GM12872 (cell line): ENCODE measurements around the gene PRKCG.

Experiments
- CTCF ChIP-seq: IDR thresholded peaks from 3 replicates; pipeline ENCODE4 v1.5.1; 2011; ENCODE audit warnings: low read depth, mild to moderate bottlenecking, low read length, moderate library complexity; ENCODE audit not compliant: insufficient read depth

Gene PRKCG

GRCh38 chr19:53865918-53866864 lies 15.8 kb upstream of the PRKCG start:
- TF ChIP-seq CTCF: no peak

DNA sequence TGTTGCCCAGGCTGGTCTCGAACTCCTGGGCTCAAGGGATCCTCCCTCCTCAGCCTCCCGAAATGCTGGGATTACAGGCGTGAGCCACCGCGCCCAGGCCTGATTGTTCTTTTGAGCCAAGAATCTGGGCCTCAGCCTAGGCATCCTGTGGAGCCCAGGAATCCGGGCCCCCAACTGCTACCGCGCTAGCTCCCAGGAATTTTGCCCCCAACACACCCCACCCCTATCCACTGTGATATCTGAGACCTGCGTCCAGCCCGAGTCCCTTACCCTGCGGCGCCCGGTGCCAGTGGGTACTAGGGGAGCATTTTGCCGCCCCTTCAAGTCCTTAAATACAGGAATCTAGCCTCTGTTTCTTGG lies 15.2 kb upstream of the PRKCG start:
- no peak for TF ChIP-seq CTCF

- TF ChIP-seq CTCF: no peak
Measured at GRCh38 chr19:53867225-53868090, 14.5 kb upstream of the PRKCG start, which contains the start of gene MYADM. MYADM (plus strand) TSS chr19:53867883; CDS start chr19:53873530, 5,647 bp downstream.

DNA sequence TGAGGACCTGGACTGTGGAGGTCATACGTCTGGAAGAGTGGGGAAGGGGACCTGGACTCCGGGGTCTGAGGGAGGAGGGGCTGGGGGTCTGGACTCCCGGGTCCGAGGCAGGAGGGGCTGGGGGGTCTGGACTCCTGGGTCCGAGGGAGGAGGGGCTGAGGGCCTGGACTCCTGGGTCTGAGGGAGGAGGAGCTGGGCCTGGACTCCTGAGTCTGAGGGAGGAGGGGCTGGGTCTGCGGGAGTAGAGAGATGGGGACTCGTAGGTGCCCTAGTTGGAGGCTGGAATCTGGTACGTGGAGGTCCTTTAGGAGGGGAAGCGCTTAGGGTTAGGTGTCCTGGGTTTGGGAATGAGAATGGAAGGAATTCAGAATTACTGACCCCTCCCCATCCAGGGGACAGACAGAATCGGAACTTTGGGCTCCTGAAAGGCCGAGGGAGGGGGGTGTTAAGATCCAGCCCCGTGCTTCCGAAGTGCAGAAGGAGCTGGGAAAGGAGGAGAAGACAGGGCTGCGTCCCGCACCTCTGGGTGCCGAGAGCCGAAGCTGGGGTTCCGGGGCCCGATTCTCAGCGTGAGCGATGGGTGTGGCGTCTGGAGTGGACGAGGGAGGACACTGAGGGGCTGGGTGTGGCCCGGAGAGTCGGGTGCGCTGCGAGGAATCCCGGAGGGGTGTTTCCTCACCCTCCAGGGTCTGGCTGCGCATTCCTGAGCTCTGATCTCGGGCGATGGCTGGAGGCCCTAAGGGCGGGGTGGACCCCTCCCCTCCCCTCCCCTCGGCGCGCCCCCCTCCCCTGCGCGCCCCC lies 13.7 kb upstream of the PRKCG start:
- no peak for TF ChIP-seq CTCF

DNA sequence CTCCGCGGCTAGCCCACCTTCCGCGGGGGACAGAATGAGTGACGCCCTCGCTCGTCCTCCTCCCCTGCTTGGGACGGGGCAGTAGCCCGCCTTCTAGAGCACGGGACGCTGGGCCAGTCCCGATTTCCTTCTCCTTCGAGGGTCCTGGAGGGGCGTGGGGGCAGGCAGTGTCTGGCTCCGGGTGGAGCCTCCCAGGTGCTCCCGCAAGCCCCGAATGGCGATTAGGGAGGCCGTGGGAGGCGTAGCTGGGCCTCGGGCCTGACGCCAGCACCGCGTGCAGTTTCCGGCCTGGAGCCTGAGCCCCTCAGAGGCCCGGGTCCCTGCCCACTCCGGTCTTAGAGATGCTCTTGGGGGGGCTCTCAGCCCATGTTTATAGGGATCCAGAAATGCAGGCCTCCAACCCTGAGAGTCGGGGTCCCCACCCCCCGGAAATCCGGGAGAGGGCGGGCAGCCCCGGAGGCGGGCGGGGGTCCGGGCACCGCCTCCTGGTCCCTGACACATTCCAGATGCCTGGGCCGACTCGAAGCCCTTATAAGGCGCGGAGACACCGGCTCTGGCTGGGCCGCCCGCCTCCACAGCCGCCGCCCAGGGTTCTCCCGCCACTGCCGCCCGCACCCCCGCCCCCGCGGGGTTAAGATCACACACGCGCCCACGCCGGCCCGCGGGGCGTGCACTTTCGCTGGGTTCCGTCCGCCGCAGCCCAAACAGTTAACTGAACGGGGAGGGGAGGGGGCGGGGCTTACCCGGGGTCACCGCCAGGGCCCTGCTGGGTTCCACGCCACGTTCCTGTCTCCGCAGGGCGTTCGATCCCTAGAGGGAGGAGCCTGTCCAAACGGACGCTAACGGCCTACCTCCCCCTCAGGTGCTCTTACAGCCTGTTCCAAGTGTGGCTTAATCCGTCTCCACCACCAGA lies 12.8 kb upstream of the PRKCG start:
- no peak for TF ChIP-seq CTCF

DNA sequence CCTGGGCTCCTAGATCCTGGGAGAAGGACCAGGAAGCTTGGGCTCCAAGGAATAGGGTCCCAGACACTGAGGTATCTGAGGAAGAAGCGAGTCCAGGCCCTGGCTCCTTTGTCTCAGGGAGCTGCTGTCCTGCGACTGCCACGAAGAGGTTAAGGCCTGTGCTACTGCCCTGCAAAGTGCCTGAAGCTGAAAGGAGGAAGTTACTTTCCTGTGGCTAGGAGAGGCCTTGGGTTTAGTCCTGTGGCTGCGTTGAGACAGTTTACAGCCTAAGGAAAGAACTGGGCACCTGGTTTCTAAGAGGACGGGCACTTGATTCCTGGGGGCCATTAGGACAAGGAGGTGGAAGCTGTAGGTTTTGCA lies 11.5 kb upstream of the PRKCG start:
- no peak for TF ChIP-seq CTCF
